Measurements from ENCODE around the gene GJC2.

DNA sequence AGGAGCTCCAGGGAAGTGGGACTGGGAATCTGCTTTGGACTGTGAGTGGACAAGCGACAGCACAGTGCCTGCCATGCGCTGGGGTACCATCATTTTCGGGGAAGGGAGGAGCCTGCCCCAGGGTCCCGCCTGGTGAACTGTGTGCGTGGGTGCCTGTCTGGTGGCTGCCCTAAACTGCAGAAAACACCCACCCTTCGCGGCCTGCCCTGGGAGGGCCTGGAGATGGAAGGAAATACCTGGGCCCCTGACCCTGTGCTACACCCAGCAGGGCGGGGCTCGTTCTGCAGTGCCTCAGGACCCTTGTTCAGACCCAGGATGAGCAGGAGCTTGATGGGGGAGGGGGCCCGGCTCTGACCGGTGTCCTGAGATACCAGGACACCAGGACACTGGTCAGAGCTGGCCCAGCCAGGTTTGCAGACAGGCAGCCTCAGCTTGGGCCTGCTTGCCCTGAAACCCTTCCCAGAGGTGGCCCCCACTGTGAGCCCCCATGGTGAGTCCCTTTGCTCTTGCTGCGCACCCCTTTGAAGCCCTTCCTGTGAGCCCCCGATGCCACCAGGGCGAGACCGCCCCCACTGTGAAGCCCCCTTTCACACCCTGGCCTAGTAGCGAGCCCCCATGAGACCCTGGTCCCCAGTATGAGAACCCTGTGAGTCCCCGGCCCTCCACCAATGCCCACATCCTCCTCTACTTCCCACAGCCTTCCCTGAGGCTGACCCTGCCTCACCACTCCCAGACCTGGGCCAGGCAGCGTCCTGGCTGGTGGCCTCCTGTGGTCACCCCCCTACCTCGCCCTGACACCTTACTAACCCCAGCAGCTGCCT lies 2.6 kb downstream of the GJC2 start:
- TF ChIP-seq GATA3 (IDR thresholded peaks at IDR 0.05; ENCODE audit: borderline replicate concordance), result no peak
- TF ChIP-seq, protein P1, sequence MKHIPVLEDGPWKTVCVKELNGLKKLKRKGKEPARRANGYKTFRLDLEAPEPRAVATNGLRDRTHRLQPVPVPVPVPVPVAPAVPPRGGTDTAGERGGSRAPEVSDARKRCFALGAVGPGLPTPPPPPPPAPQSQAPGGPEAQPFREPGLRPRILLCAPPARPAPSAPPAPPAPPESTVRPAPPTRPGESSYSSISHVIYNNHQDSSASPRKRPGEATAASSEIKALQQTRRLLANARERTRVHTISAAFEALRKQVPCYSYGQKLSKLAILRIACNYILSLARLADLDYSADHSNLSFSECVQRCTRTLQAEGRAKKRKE (CRISPR knock-in tag; IDR thresholded peaks at IDR 0.05; ENCODE audit: low read depth), result no peak
- TF ChIP-seq NR3C1 (IDR thresholded peaks at IDR 0.05), result no peak
- TF ChIP-seq, protein P2, sequence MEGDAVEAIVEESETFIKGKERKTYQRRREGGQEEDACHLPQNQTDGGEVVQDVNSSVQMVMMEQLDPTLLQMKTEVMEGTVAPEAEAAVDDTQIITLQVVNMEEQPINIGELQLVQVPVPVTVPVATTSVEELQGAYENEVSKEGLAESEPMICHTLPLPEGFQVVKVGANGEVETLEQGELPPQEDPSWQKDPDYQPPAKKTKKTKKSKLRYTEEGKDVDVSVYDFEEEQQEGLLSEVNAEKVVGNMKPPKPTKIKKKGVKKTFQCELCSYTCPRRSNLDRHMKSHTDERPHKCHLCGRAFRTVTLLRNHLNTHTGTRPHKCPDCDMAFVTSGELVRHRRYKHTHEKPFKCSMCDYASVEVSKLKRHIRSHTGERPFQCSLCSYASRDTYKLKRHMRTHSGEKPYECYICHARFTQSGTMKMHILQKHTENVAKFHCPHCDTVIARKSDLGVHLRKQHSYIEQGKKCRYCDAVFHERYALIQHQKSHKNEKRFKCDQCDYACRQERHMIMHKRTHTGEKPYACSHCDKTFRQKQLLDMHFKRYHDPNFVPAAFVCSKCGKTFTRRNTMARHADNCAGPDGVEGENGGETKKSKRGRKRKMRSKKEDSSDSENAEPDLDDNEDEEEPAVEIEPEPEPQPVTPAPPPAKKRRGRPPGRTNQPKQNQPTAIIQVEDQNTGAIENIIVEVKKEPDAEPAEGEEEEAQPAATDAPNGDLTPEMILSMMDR (IDR thresholded peaks at IDR 0.05), result no peak
- TF ChIP-seq TFCP2L1 (CRISPR knock-in tag; IDR thresholded peaks at IDR 0.05), result no peak
- no peak for TF ChIP-seq BHLHE40 (IDR thresholded peaks at IDR 0.05; ENCODE audit: low read depth, low read length)
- no peak for TF ChIP-seq JUNB (IDR thresholded peaks at IDR 0.05)
- TF ChIP-seq, protein P3, sequence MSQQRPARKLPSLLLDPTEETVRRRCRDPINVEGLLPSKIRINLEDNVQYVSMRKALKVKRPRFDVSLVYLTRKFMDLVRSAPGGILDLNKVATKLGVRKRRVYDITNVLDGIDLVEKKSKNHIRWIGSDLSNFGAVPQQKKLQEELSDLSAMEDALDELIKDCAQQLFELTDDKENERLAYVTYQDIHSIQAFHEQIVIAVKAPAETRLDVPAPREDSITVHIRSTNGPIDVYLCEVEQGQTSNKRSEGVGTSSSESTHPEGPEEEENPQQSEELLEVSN (IDR thresholded peaks at IDR 0.05; ENCODE audit: borderline replicate concordance, low read depth), result no peak
- no peak for TF ChIP-seq POLR2A (IDR thresholded peaks at IDR 0.05; ENCODE audit: low read length)
- TF ChIP-seq, protein P4, sequence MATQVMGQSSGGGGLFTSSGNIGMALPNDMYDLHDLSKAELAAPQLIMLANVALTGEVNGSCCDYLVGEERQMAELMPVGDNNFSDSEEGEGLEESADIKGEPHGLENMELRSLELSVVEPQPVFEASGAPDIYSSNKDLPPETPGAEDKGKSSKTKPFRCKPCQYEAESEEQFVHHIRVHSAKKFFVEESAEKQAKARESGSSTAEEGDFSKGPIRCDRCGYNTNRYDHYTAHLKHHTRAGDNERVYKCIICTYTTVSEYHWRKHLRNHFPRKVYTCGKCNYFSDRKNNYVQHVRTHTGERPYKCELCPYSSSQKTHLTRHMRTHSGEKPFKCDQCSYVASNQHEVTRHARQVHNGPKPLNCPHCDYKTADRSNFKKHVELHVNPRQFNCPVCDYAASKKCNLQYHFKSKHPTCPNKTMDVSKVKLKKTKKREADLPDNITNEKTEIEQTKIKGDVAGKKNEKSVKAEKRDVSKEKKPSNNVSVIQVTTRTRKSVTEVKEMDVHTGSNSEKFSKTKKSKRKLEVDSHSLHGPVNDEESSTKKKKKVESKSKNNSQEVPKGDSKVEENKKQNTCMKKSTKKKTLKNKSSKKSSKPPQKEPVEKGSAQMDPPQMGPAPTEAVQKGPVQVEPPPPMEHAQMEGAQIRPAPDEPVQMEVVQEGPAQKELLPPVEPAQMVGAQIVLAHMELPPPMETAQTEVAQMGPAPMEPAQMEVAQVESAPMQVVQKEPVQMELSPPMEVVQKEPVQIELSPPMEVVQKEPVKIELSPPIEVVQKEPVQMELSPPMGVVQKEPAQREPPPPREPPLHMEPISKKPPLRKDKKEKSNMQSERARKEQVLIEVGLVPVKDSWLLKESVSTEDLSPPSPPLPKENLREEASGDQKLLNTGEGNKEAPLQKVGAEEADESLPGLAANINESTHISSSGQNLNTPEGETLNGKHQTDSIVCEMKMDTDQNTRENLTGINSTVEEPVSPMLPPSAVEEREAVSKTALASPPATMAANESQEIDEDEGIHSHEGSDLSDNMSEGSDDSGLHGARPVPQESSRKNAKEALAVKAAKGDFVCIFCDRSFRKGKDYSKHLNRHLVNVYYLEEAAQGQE (IDR thresholded peaks at IDR 0.05), result no peak
- no peak for TF ChIP-seq RARB (CRISPR knock-in tag; IDR thresholded peaks at IDR 0.05)
- TF ChIP-seq SMC3 (IDR thresholded peaks at IDR 0.05), result no peak
- TF ChIP-seq EP300 (IDR thresholded peaks at IDR 0.05), result no peak

Measured in A549 (cell line).